HG03196 (cell line): ENCODE measurements around the gene MMP17.
"Not testable (repeated sequence)": the region's sequence is repeated elsewhere in the genome, so short reads cannot be mapped to it uniquely, and the experiment has no call there.

Source experiments
- ATAC-seq: cut with Tn5 transposase; IDR thresholded peaks from one replicate; pipeline ENCODE4 v1.9.1; 2021; ENCODE audit not compliant: unreplicated experiment

The MMP17 gene

GRCh38 chr12:131799828-131800593 lies 28.2 kb upstream of the MMP17 start:
- no peak for ATAC-seq

GRCh38 chr12:131800594-131801135 lies 27.5 kb upstream of the MMP17 start:
- ATAC-seq = no peak

- ATAC-seq = no peak
Observed at GRCh38 chr12:131801254-131801866, 26.8 kb upstream of the MMP17 start.

- ATAC-seq = no peak
Observed at GRCh38 chr12:131803961-131804521, 24.2 kb upstream of the MMP17 start.

GRCh38 chr12:131805421-131805820 lies 22.8 kb upstream of the MMP17 start:
- no peak for ATAC-seq

- ATAC-seq = no peak
Observed at GRCh38 chr12:131806674-131807073, 21.5 kb upstream of the MMP17 start.

GRCh38 chr12:131808744-131809371 lies 19.3 kb upstream of the MMP17 start:
- ATAC-seq = no peak

- not testable (repeated sequence) for ATAC-seq
Observed at GRCh38 chr12:131809476-131810254, 18.5 kb upstream of the MMP17 start.

- ATAC-seq = no peak
Observed at GRCh38 chr12:131810726-131811125, 17.5 kb upstream of the MMP17 start.

GRCh38 chr12:131815131-131815530 lies 13.1 kb upstream of the MMP17 start:
- ATAC-seq = no peak

- ATAC-seq = no peak
Observed at GRCh38 chr12:131816495-131816894, 11.7 kb upstream of the MMP17 start.

GRCh38 chr12:131817241-131817640 lies 11.0 kb upstream of the MMP17 start:
- ATAC-seq = no peak

- no peak for ATAC-seq
Observed at GRCh38 chr12:131818821-131819585, 9.2 kb upstream of the MMP17 start.

- no peak for ATAC-seq
Observed at GRCh38 chr12:131824450-131824849, 3.7 kb upstream of the MMP17 start.

- no peak for ATAC-seq
Observed at GRCh38 chr12:131825146-131825892, 2.9 kb upstream of the MMP17 start.

- ATAC-seq = no peak
Observed at GRCh38 chr12:131826097-131826928, 1.9 kb upstream of the MMP17 start.

- ATAC-seq = no peak
Observed at GRCh38 chr12:131828671-131829355, 620 bp downstream of the MMP17 start.

- no peak for ATAC-seq
Observed at GRCh38 chr12:131829356-131829747, 1.2 kb downstream of the MMP17 start.
